Lung (tissue), 12 donors: Measurements from ENCODE around the gene FAHD2A. TPM values are rescaled to one million over a fixed set of nuclear protein-coding genes. Genes with fewer than 3 reads are reported as not detected.
"Not testable (repeated sequence)": the region's sequence is repeated elsewhere in the genome, so short reads cannot be mapped to it uniquely, and the experiment has no call there.

Experiments
- ATAC-seq: fragments of 200-7000 bp; cut with Tn5 transposase; one replicate; pipeline ENCODE4 v1.9.1; 2020; ENCODE audit warnings: moderate number of reproducible peaks; ENCODE audit not compliant: insufficient read depth, low FRiP score
- DNase-seq, 3 donors: peaks; one replicate each; pipeline ENCODE4 v3.0.0-alpha.2; 2013 to 2017
- H3K27ac ChIP-seq, 2 donors: one replicate each; pipeline ENCODE4 v1.5.1; 2013; ENCODE audit warnings: mild to moderate bottlenecking in 2 of 2, moderate library complexity in 2 of 2, control low read depth in 1 of 2, inconsistent platforms in 1 of 2, low read depth in 1 of 2, low read length in 1 of 2
- H3K27me3 ChIP-seq, 3 donors: one replicate each; pipeline ENCODE4 v1.5.1; 2013; ENCODE audit warnings: low read length in 2 of 3; ENCODE audit not compliant: control insufficient read depth in 3 of 3, insufficient read depth in 3 of 3
- H3K36me3 ChIP-seq, 4 donors: one replicate each; pipeline ENCODE4 v1.5.1; 2013; ENCODE audit warnings: low read length in 4 of 4, mild to moderate bottlenecking in 1 of 4, moderate library complexity in 1 of 4; ENCODE audit not compliant: control insufficient read depth in 4 of 4, insufficient read depth in 4 of 4
- H3K4me1 ChIP-seq, 5 donors: one replicate each; pipeline ENCODE4 v1.5.1; 2013; ENCODE audit warnings: low read length in 5 of 5, mild to moderate bottlenecking in 2 of 5, moderate library complexity in 1 of 5; ENCODE audit not compliant: control insufficient read depth in 5 of 5, insufficient read depth in 5 of 5
- H3K4me3 ChIP-seq: one replicate; pipeline ENCODE4 v1.5.1; 2013; ENCODE audit warnings: mild to moderate bottlenecking, control low read depth, moderate library complexity
- H3K9ac ChIP-seq, 2 donors: one replicate each; pipeline ENCODE4 v1.5.1; 2013; ENCODE audit warnings: low read length in 2 of 2, control low read depth in 1 of 2; ENCODE audit not compliant: insufficient read depth in 1 of 2
- H3K9me3 ChIP-seq, 4 donors: one replicate each; pipeline ENCODE4 v1.5.1; 2013; ENCODE audit warnings: low read length in 3 of 4, mild to moderate bottlenecking in 1 of 4, moderate library complexity in 1 of 4; ENCODE audit not compliant: control insufficient read depth in 4 of 4, insufficient read depth in 3 of 4
- WGBS, 2 donors: extraction: QIAGEN DNeasy Blood & Tissue Kit; methylation state at CpG; one replicate each; pipeline ENCODE4 v1.1.7; 2013; 5-methylcytosine and 5-hydroxymethylcytosine counted together
- polyA plus RNA-seq, 2 donors: library from polyadenylated mRNA; stranded (reverse); fragments of 200-250 nt; gene quantifications; one replicate each; pipeline ENCODE4 v1.2.1, GENCODE V29; 2013
- total RNA-seq, 2 donors: library from RNA; depleted of rRNA in 1 of 2; stranded (reverse); fragments of >200 nt in 1 of 2; gene quantifications; one replicate each; pipeline ENCODE4 v1.2.1, GENCODE V29; 2014 to 2021
- TF ChIP-seq, protein P1 (sequence below): IDR thresholded peaks from 2 replicates; pipeline ENCODE4 v1.5.1; 2012; ENCODE audit warnings: mild to moderate bottlenecking; ENCODE audit errors: control extremely low read depth, extremely low read depth
- donor health status: control.
- donor health status: control.
- donor health status: Bipolar disorder and iron deficiency.
- donor health status: healthy.
- donor health status: DM: yes; HTN: yes; CAD: no.

Gene FAHD2A
- total and polyA plus RNA-seq, 4 donors = 12.6 to 38.3 (median 19.6) TPM

DNA sequence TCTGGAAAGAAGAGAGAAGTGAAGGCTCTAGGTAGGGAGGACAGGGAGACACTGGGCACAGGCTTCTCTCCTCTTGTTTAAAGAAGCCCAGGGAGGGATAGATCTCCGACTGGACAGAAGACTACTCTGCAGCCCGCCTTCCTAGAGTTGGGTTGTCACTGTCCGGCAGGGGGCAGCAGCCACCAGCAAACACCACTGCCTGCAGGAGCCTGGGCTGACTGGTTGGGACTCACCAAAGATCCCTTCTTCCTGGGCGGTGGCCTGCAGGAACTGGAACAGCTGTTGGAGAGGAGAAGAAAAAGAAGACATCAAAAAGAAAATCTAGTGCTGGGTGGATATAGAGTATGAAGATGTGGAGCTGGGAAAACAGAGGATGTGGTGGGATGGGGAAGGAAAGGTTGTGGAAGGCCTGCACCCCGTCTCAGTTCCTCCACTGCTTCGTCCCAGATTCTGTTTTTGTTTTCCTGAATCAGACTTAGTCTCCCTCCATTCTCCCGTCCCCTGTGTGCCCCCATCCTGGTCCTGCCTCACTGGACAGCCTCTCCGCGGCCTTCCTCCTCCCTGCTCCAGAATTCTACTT is 11.6 kb downstream of the FAHD2A start:
- H3K27me3 ChIP-seq, H3K4me1 ChIP-seq, H3K36me3 ChIP-seq, H3K4me3 ChIP-seq, H3K9ac ChIP-seq, H3K9me3 ChIP-seq, H3K27ac ChIP-seq: not testable (repeated sequence)
- DNase-seq (peak; percentile 81 to 88 (median 83)), ATAC-seq (peak; percentile 89)
- 46 to 51% methylated on average over 6 to 7 of the region's 9 CpGs for WGBS, 2 donors
- TF ChIP-seq, protein P1, sequence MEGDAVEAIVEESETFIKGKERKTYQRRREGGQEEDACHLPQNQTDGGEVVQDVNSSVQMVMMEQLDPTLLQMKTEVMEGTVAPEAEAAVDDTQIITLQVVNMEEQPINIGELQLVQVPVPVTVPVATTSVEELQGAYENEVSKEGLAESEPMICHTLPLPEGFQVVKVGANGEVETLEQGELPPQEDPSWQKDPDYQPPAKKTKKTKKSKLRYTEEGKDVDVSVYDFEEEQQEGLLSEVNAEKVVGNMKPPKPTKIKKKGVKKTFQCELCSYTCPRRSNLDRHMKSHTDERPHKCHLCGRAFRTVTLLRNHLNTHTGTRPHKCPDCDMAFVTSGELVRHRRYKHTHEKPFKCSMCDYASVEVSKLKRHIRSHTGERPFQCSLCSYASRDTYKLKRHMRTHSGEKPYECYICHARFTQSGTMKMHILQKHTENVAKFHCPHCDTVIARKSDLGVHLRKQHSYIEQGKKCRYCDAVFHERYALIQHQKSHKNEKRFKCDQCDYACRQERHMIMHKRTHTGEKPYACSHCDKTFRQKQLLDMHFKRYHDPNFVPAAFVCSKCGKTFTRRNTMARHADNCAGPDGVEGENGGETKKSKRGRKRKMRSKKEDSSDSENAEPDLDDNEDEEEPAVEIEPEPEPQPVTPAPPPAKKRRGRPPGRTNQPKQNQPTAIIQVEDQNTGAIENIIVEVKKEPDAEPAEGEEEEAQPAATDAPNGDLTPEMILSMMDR = peak; percentile 63

DNA sequence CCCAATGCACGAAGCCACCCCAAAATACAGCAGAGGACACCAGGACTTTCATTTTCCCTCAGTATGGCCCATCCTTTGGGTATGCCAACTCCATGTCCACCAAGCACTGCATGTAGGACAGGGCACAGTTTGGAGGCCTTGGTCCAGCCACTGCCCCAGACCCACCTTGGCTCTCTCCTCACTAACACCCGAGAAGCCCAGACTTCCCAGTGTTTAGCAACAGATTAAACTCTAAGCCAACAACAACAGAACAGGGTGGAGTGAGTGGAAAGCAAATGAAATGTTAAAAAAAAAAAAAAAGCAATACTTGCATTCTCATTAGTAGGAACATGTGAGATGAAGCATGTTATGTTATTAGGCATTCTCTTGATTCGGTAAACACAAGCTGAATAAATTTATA is 12.6 kb downstream of the FAHD2A start:
- H3K27ac ChIP-seq, H3K36me3 ChIP-seq, H3K9me3 ChIP-seq, H3K9ac ChIP-seq, H3K27me3 ChIP-seq, H3K4me1 ChIP-seq, ATAC-seq, DNase-seq, H3K4me3 ChIP-seq: not testable (repeated sequence)
- 81 to 90% methylated on average over 3 of the region's 3 CpGs for WGBS, 2 donors

GRCh38 chr2:95415561-95415960 is 13.1 kb downstream of the FAHD2A start:
- H3K9ac ChIP-seq, H3K4me3 ChIP-seq, DNase-seq, H3K27ac ChIP-seq, H3K4me1 ChIP-seq, H3K36me3 ChIP-seq, H3K27me3 ChIP-seq, H3K9me3 ChIP-seq, ATAC-seq: not testable (repeated sequence)
- WGBS, 2 donors = 94 to 95% methylated on average over 16 of the region's 16 CpGs

- ATAC-seq, H3K4me1 ChIP-seq, H3K27ac ChIP-seq, DNase-seq, H3K27me3 ChIP-seq, H3K36me3 ChIP-seq, H3K9ac ChIP-seq, H3K4me3 ChIP-seq, H3K9me3 ChIP-seq: not testable (repeated sequence)
- 22 to 23% methylated on average over 9 to 10 of the region's 30 CpGs for WGBS, 2 donors
Measured at GRCh38 chr2:95427196-95427867, 24.8 kb downstream of the FAHD2A start.

GRCh38 chr2:95429748-95430467 is 27.4 kb downstream of the FAHD2A start:
- H3K4me1 ChIP-seq, H3K36me3 ChIP-seq, H3K9ac ChIP-seq, H3K27me3 ChIP-seq, DNase-seq, H3K9me3 ChIP-seq, H3K27ac ChIP-seq, H3K4me3 ChIP-seq: not testable (repeated sequence)
- ATAC-seq = peak; percentile 17
- no CpG with 5 or more reads among the region's 8 CpGs for whole genome bisulfite sequencing, 2 donors

GRCh38 chr2:95433373-95433772 is 30.9 kb downstream of the FAHD2A start:
- H3K27ac ChIP-seq, H3K36me3 ChIP-seq, H3K9ac ChIP-seq, H3K4me1 ChIP-seq, DNase-seq, H3K27me3 ChIP-seq, H3K9me3 ChIP-seq, ATAC-seq, H3K4me3 ChIP-seq: not testable (repeated sequence)
- WGBS, 2 donors = 78 to 81% methylated on average over 1 of the region's 4 CpGs

- H3K9me3 ChIP-seq, H3K4me1 ChIP-seq, H3K36me3 ChIP-seq, H3K4me3 ChIP-seq, ATAC-seq, H3K9ac ChIP-seq, DNase-seq, H3K27me3 ChIP-seq: not testable (repeated sequence)
- WGBS, 2 donors = 84 to 100% methylated on average over 1 to 2 of the region's 2 CpGs
- H3K27ac ChIP-seq = peak overlapping the region in 1 of 2 donors; percentile 75
Measured at GRCh38 chr2:95433973-95434372, 31.5 kb downstream of the FAHD2A start.
